Measurements from ENCODE around the gene NINL.

NINL gene

GRCh38 chr20:25468126-25469075, 116.9 kb downstream of the NINL start:
- TF ChIP-seq POLR2A (IDR thresholded peaks at IDR 0.05; ENCODE audit: extremely low read depth, insufficient read length) = no peak
- no peak for TF ChIP-seq CTCF (IDR thresholded peaks at IDR 0.05; ENCODE audit: low read depth, low read length)
- TF ChIP-seq MAX (IDR thresholded peaks at IDR 0.05; ENCODE audit: low read depth, low read length) = no peak
- no peak for TF ChIP-seq MYC (IDR thresholded peaks at IDR 0.05; ENCODE audit: low read depth, low read length)
- no peak for DNase-seq (ENCODE audit: low read depth)
- no peak overlapping the region for H3K4me3 ChIP-seq (ENCODE audit: low read depth, low read length)

GRCh38 chr20:25467441-25467840, 117.9 kb downstream of the NINL start:
- TF ChIP-seq MYC (IDR thresholded peaks at IDR 0.05; ENCODE audit: low read depth, low read length) = no peak
- no peak for TF ChIP-seq CTCF (IDR thresholded peaks at IDR 0.05; ENCODE audit: low read depth, low read length)
- no peak for TF ChIP-seq MAX (IDR thresholded peaks at IDR 0.05; ENCODE audit: low read depth, low read length)
- TF ChIP-seq POLR2A (IDR thresholded peaks at IDR 0.05; ENCODE audit: extremely low read depth, insufficient read length) = no peak
- no peak overlapping the region for H3K4me3 ChIP-seq (ENCODE audit: low read depth, low read length)
- no peak for DNase-seq (ENCODE audit: low read depth)

GRCh38 chr20:25466846-25467245, 118.5 kb downstream of the NINL start:
- no peak overlapping the region for H3K4me3 ChIP-seq (ENCODE audit: low read depth, low read length)
- no peak for DNase-seq (ENCODE audit: low read depth)
- TF ChIP-seq MYC (IDR thresholded peaks at IDR 0.05; ENCODE audit: low read depth, low read length) (no peak), CTCF (IDR thresholded peaks at IDR 0.05; ENCODE audit: low read depth, low read length) (no peak), POLR2A (IDR thresholded peaks at IDR 0.05; ENCODE audit: extremely low read depth, insufficient read length) (no peak), MAX (IDR thresholded peaks at IDR 0.05; ENCODE audit: low read depth, low read length) (no peak)

- TF ChIP-seq CTCF (IDR thresholded peaks at IDR 0.05; ENCODE audit: low read depth, low read length) = no peak
- TF ChIP-seq POLR2A (IDR thresholded peaks at IDR 0.05; ENCODE audit: extremely low read depth, insufficient read length) = no peak
- no peak for TF ChIP-seq MYC (IDR thresholded peaks at IDR 0.05; ENCODE audit: low read depth, low read length)
- TF ChIP-seq MAX (IDR thresholded peaks at IDR 0.05; ENCODE audit: low read depth, low read length) = no peak
- H3K4me3 ChIP-seq (ENCODE audit: low read depth, low read length) = no peak overlapping the region
- no peak for DNase-seq (ENCODE audit: low read depth)
Measured at GRCh38 chr20:25465243-25466135, 119.8 kb downstream of the NINL start.

- no peak overlapping the region for H3K4me3 ChIP-seq (ENCODE audit: low read depth, low read length)
- no peak for DNase-seq (ENCODE audit: low read depth)
Measured at GRCh38 chr20:25464501-25465242, 120.7 kb downstream of the NINL start.

More at GRCh38 chr20:25464501-25465242, 120.7 kb downstream of the NINL start:
- TF ChIP-seq MAX (IDR thresholded peaks at IDR 0.05; ENCODE audit: low read depth, low read length) = no peak

All from NB4 (cell line).